Tibial artery (tissue), 4 donors: ENCODE data around the gene PCDHGA11.
"Not testable (repeated sequence)": the region's sequence is repeated elsewhere in the genome, so short reads cannot be mapped to it uniquely, and the experiment has no call there.

Source experiments
- DNase-seq, 2 donors: peaks; one replicate each; pipeline ENCODE4 v3.0.0-alpha.2; 2019
- H3K27ac ChIP-seq, 2 donors: fragments of 200-600 bp; sonication (generic) in 1 of 2; 1 replicate in 1 of 2; 2 replicates in 1 of 2; pipeline ENCODE4 v1.5.1; 2018 to 2019; ENCODE audit warnings: mild to moderate bottlenecking in 1 of 2
- H3K27me3 ChIP-seq, 2 donors: fragments of 200-600 bp; sonication (generic) in 1 of 2; one replicate each; pipeline versions ENCODE4 v1.5.1 to v1.6.0; 2016 to 2019
- H3K36me3 ChIP-seq, 3 donors: fragments of 200-600 bp; sonication (generic) in 2 of 3; one replicate each; pipeline ENCODE4 v1.5.1; 2016 to 2019; ENCODE audit warnings: mild to moderate bottlenecking in 2 of 3
- H3K4me1 ChIP-seq, 4 donors: fragments of 200-600 bp; sonication (generic) in 2 of 4; 1 replicate in 3 of 4; 2 replicates in 1 of 4; pipeline ENCODE4 v1.5.1; 2016 to 2019
- H3K4me3 ChIP-seq, 2 donors: fragments of 200-600 bp; sonication (generic) in 1 of 2; 1 replicate in 1 of 2; 2 replicates in 1 of 2; pipeline ENCODE4 v1.5.1; 2018 to 2019; ENCODE audit warnings: mild to moderate bottlenecking in 2 of 2
- H3K9me3 ChIP-seq, 3 donors: fragments of 200-600 bp; sonication (generic) in 1 of 3; one replicate each; pipeline ENCODE4 v1.5.1; 2016 to 2019
- intact Hi-C: fragments of 100-400 bp; cut with DNase I; formaldehyde crosslinking; loops from one replicate; pipeline ENCODE4 v1.15.0; 2023; ENCODE audit warnings: low total_unique reads
- TF ChIP-seq, protein P1 (sequence below), 2 experiments: fragments of 200-600 bp in 1 of 2; fragments of 450-650 bp in 1 of 2; IDR thresholded peaks; one replicate each; pipeline ENCODE4 v1.5.1; 2017 to 2019; ENCODE audit warnings: antibody characterized with exemption in 2 of 2, mild to moderate bottlenecking in 1 of 2, moderate library complexity in 1 of 2

PCDHGA11 gene

DNA sequence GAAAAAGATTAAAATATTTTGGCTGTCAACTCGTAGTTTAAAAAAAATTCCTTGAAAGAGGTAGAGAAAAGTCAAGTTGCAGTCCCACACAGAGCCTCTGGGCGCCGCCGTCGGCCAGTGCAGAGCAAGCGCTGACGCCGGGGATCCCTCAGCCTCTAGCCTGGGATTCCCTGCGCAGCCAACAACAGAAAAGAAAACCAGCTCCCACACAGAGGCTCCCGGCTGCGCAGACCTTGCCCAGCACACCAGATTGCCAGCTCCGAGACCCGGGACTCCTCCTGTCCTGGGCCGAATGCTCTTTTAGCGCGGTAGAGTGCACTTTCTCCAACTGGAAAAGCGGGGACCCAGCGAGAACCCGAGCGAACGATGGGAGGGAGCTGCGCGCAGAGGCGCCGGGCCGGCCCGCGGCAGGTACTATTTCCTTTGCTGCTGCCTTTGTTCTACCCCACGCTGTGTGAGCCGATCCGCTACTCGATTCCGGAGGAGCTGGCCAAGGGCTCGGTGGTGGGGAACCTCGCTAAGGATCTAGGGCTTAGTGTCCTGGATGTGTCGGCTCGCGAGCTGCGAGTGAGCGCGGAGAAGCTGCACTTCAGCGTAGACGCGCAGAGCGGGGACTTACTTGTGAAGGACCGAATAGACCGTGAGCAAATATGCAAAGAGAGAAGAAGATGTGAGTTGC is 3.2 kb upstream of the PCDHGA11 start, which contains the start of gene PCDHGB7:
PCDHGB7 (plus strand) TSS at position 184 of the 679 bp plus-strand sequence; CDS start at position 367, 183 bp downstream.
- H3K27ac ChIP-seq, H3K4me1 ChIP-seq, H3K27me3 ChIP-seq: not testable (repeated sequence)
- intact Hi-C loops, result loop anchor here (10.0 kb wide), 2 partner anchors 93 to 137 kb away; partner anchors contain the start of gene TAF7
- Histone ChIP-seq H3K4me3 (peak within 1 kb of the TSS; percentile 46 to 48), H3K9me3 (peaks cover 23 to 99% (median 89%) of the 10 kb centered on the region in 3 donors), H3K36me3 (peaks cover 5 to 73% (median 67%) of the 10 kb centered on the region in 3 donors)
- peak; percentile 76 to 78 for DNase-seq
- TF ChIP-seq, protein P1, sequence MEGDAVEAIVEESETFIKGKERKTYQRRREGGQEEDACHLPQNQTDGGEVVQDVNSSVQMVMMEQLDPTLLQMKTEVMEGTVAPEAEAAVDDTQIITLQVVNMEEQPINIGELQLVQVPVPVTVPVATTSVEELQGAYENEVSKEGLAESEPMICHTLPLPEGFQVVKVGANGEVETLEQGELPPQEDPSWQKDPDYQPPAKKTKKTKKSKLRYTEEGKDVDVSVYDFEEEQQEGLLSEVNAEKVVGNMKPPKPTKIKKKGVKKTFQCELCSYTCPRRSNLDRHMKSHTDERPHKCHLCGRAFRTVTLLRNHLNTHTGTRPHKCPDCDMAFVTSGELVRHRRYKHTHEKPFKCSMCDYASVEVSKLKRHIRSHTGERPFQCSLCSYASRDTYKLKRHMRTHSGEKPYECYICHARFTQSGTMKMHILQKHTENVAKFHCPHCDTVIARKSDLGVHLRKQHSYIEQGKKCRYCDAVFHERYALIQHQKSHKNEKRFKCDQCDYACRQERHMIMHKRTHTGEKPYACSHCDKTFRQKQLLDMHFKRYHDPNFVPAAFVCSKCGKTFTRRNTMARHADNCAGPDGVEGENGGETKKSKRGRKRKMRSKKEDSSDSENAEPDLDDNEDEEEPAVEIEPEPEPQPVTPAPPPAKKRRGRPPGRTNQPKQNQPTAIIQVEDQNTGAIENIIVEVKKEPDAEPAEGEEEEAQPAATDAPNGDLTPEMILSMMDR (IDR thresholded peaks at IDR 0.05), result peak; percentile 40 to 49

DNA sequence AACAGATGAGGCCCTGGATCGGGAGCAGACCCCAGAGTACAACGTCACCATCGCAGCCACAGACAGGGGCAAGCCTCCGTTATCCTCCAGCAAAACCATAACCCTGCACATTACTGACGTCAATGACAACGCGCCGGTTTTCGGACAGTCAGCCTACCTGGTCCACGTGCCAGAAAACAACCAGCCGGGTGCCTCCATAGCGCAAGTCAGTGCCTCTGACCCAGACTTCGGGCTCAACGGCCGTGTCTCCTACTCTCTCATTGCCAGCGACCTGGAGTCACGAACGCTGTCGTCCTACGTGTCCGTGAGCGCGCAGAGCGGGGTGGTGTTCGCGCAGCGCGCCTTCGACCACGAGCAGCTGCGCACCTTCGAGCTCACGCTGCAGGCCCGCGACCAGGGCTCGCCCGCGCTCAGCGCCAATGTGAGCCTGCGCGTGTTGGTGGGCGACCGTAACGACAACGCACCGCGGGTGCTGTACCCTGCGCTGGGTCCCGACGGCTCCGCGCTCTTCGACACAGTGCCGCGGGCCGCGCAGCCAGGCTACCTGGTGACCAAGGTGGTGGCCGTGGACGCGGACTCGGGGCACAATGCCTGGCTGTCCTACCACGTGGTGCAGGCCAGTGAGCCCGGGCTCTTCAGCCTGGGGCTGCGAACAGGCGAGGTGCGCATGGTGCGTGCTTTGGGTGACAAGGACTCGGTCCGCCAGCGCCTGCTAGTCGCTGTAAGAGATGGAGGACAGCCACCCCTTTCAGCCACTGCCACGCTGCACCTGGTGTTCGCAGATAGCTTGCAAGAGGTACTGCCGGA is 1.6 kb upstream of the PCDHGA11 start:
- Histone ChIP-seq H3K4me1 (no peaks in the 10 kb centered on the region), H3K9me3 (peaks cover 24 to 99% (median 89%) of the 10 kb centered on the region in 3 donors), H3K36me3 (peaks cover 0 to 67% (median 63%) of the 10 kb centered on the region in 3 donors), H3K27ac (no peak overlapping the region), H3K4me3 (no peak overlapping the region), H3K27me3 (no peaks in the 10 kb centered on the region)
- no peak for DNase-seq
- TF ChIP-seq, protein P1 (IDR thresholded peaks at IDR 0.05), result no peak
- intact Hi-C loops, result loop anchor here (10.0 kb wide), 2 partner anchors 94 to 136 kb away; partner anchors contain the start of gene TAF7

DNA sequence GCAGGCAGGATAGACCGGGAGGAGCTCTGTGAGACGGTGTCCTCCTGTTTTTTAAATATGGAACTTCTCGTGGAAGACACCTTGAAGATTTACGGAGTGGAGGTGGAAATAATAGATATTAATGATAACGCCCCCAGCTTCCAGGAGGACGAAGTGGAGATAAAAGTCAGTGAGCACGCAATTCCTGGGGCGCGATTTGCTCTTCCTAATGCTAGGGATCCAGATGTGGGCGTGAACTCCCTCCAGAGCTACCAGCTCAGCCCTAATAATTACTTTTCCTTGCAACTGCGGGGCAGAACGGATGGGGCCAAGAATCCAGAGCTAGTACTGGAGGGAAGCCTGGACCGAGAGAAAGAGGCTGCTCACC is 621 bp downstream of the PCDHGA11 start:
- TF ChIP-seq, protein P1 (IDR thresholded peaks at IDR 0.05), result no peak
- Histone ChIP-seq H3K27ac (no peak overlapping the region), H3K9me3 (peaks cover 29 to 100% (median 92%) of the 10 kb centered on the region in 3 donors), H3K4me1 (no peaks in the 10 kb centered on the region), H3K36me3 (peaks cover 0 to 76% (median 70%) of the 10 kb centered on the region in 3 donors), H3K27me3 (no peaks in the 10 kb centered on the region), H3K4me3 (peak overlapping the region; percentile 25 to 28)
- DNase-seq, result no peak
- intact Hi-C loops, result loop anchor here (10.0 kb wide), 1 partner anchor 177 kb away; the partner anchor contains the start of gene PCDHB15

DNA sequence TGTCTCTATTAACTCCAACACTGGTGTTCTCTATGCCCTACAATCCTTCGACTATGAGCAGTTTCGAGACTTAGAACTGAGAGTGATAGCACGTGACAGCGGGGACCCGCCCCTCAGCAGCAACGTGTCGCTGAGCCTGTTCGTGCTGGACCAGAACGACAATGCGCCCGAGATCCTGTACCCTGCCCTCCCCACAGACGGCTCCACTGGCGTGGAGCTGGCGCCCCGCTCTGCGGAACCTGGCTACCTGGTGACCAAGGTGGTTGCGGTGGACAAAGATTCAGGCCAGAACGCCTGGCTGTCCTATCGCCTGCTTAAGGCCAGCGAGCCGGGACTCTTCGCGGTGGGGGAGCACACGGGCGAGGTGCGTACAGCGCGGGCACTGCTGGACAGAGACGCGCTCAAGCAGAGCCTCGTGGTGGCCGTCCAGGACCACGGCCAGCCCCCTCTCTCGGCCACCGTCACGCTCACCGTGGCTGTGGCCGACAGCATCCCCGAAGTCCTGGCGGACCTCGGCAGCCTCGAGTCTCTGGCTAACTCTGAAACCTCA is 2.0 kb downstream of the PCDHGA11 start:
- H3K9me3 ChIP-seq, result peaks cover 33 to 100% (median 99%) of the 10 kb centered on the region in 3 donors
- intact Hi-C loops, result loop anchor here (10.0 kb wide), 1 partner anchor 178 kb away; the partner anchor contains the start of gene PCDHB15
- TF ChIP-seq, protein P1 (IDR thresholded peaks at IDR 0.05), result no peak
- no peaks in the 10 kb centered on the region for H3K4me1 ChIP-seq
- DNase-seq, result no peak
- H3K4me3 ChIP-seq, result no peak overlapping the region
- no peak overlapping the region for H3K27ac ChIP-seq
- H3K36me3 ChIP-seq, result peaks cover 4 to 78% (median 76%) of the 10 kb centered on the region in 3 donors
- H3K27me3 ChIP-seq, result no peaks in the 10 kb centered on the region

DNA sequence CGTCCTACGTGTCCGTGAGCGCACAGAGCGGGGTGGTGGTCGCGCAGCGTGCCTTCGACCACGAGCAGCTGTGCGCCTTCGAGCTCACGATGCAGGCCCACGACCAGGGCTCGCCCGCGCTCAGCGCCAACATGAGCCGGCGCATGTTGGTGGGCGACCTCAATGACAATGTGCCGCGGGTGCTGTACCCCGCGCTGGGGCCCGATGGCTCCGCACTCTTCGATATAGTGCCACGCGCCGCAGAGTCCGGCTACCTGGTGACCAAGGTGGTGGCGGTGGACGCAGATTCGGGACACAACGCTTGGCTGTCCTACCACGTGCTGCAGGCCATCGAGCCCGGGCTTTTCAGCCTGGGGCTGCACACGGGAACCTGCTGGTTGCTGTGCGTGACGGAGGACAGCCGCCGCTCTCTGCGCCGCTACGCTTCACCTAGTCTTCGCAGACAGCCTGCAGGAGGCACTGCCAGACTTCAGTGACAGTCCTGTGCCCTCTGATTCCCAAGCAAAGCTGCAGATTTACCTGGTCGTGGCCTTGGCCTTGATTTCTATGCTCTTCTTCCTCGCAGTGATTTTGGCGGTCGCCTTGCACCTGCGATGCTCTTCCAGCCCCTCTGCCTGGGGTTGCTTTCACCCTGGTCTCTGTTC is 7.1 kb downstream of the PCDHGA11 start:
- intact Hi-C loops, result loop anchor here (10.0 kb wide), 1 partner anchor 183 kb away; the partner anchor contains the start of gene PCDHB15
- peaks cover 9 to 51% (median 40%) of the 10 kb centered on the region in 3 donors for H3K36me3 ChIP-seq
- H3K27ac ChIP-seq, result no peak overlapping the region
- H3K9me3 ChIP-seq, result peaks cover 23 to 99% (median 92%) of the 10 kb centered on the region in 3 donors
- no peak overlapping the region for H3K4me3 ChIP-seq
- no peaks in the 10 kb centered on the region for H3K27me3 ChIP-seq
- no peak for DNase-seq
- no peaks in the 10 kb centered on the region for H3K4me1 ChIP-seq
- TF ChIP-seq, protein P1 (IDR thresholded peaks at IDR 0.05), result no peak
